ENCODE results near the gene SPTAN1.

DNA sequence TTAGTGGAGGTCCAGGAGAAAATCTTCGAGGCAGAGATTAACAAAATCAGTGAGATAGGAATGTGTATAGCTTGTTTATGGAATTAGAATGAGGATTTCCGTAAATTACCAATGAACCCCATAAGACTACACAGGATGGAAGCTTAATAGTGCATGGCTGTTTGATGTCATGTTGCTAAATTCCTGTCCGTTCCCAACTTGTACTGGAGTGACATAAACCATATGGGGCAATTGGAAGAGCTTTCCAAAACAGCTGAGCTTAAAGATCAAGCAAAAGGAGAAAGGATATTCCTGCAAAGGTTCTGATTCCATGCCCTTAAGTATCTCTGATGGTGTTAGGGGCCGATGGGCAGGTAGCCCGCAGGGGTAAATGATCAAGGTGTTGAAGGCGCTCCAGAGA is 30.4 kb upstream of the SPTAN1 start:
- no peak for TF ChIP-seq POLR2A (IDR thresholded peaks at IDR 0.05)
- TF ChIP-seq CTCF (IDR thresholded peaks at IDR 0.05), result no peak

All from right lobe of liver (tissue), 4 donors.